Small intestine (tissue), 7 donors: ENCODE data around the gene PELI2. TPM values are rescaled to one million over a fixed set of nuclear protein-coding genes. Genes with fewer than 3 reads are reported as not detected.

Experiments used
- DNase-seq, 2 donors: peaks; one replicate each; pipeline versions ENCODE4 v3.0.0 to v3.0.0-alpha.2; 2013
- FAIRE-seq: peaks from 2 replicates; lab custom pipeline; 2012; peaks lifted over from hg19 to GRCh38; lab: Jason Lieb, UNC
- H3K27ac ChIP-seq, 3 donors: one replicate each; pipeline ENCODE4 v1.5.1; 2013; ENCODE audit warnings: low read length in 2 of 3, mild to moderate bottlenecking in 2 of 3, control low read depth in 1 of 3, inconsistent platforms in 1 of 3, low read depth in 1 of 3, moderate library complexity in 1 of 3
- H3K27me3 ChIP-seq, 3 donors: one replicate each; pipeline ENCODE4 v1.6.1; 2013; ENCODE audit warnings: low read length in 3 of 3, inconsistent platforms in 1 of 3; ENCODE audit not compliant: control insufficient read depth in 3 of 3, insufficient read depth in 3 of 3
- H3K36me3 ChIP-seq, 3 donors: one replicate each; pipeline ENCODE4 v1.6.1; 2013; ENCODE audit warnings: low read length in 3 of 3, inconsistent platforms in 1 of 3, low read depth in 1 of 3, mild to moderate bottlenecking in 1 of 3, moderate library complexity in 1 of 3; ENCODE audit not compliant: control insufficient read depth in 3 of 3, insufficient read depth in 2 of 3
- H3K4me1 ChIP-seq, 3 donors: one replicate each; pipeline ENCODE4 v1.6.1; 2013; ENCODE audit warnings: low read length in 2 of 3, inconsistent platforms in 1 of 3, low read depth in 1 of 3, mild to moderate bottlenecking in 1 of 3, moderate library complexity in 1 of 3; ENCODE audit not compliant: control insufficient read depth in 3 of 3, insufficient read depth in 2 of 3
- H3K4me3 ChIP-seq, 3 donors: one replicate each; pipeline ENCODE4 v1.5.1; 2013; ENCODE audit warnings: low read length in 3 of 3, control low read depth in 1 of 3, inconsistent platforms in 1 of 3, low read depth in 1 of 3, mild to moderate bottlenecking in 1 of 3, moderate library complexity in 1 of 3
- H3K9me3 ChIP-seq, 2 donors: one replicate each; pipeline ENCODE4 v1.6.1; 2013; ENCODE audit warnings: low read depth in 1 of 2, low read length in 1 of 2; ENCODE audit not compliant: control insufficient read depth in 2 of 2, insufficient read depth in 1 of 2
- WGBS, 3 donors: extraction: QIAGEN DNeasy Blood & Tissue Kit; methylation state at CpG; one replicate each; pipeline ENCODE4 v1.1.7; 2013; 5-methylcytosine and 5-hydroxymethylcytosine counted together
- polyA plus RNA-seq, 4 donors: library from polyadenylated mRNA; stranded (reverse) in 3 of 4; unstranded in 1 of 4; fragments of 200-250 nt in 3 of 4; fragments of 120-200 nt in 1 of 4; gene quantifications; one replicate each; pipeline versions ENCODE4 v1.2.1 to v1.2.3, GENCODE V29; 2013
- donor health status: healthy with polysubstance abuse.
- donor health status: control.
- donor health status: control.
- donor health status: Bipolar disorder and iron deficiency.
- donor health status: healthy.

The PELI2 gene
- polyA plus RNA-seq, 4 donors = 4.4 to 19.5 (median 8.9) TPM

GRCh38 chr14:56172074-56172473 is 53.9 kb downstream of the PELI2 start:
- H3K36me3 ChIP-seq = peaks cover 0 to 5% (median 0%) of the 10 kb centered on the region in 3 donors
- 86 to 91% (median 90%) methylated on average over 3 of the region's 3 CpGs for WGBS, 3 donors
- no peaks in the 10 kb centered on the region for H3K9me3 ChIP-seq
- no peak for FAIRE-seq
- H3K4me1 ChIP-seq = peaks cover 9 to 26% (median 16%) of the 10 kb centered on the region in 3 donors
- peak overlapping the region in 2 of 3 donors; percentile 14 to 23 for H3K27ac ChIP-seq
- H3K27me3 ChIP-seq = no peaks in the 10 kb centered on the region
- no peak overlapping the region for H3K4me3 ChIP-seq
- no peak for DNase-seq

GRCh38 chr14:56172571-56172971 is 54.4 kb downstream of the PELI2 start:
- DNase-seq (peak; percentile 50 to 68), FAIRE-seq (no peak)
- Histone ChIP-seq H3K4me3 (no peak overlapping the region), H3K4me1 (peaks cover 9 to 26% (median 16%) of the 10 kb centered on the region in 3 donors), H3K36me3 (peaks cover 0 to 5% (median 0%) of the 10 kb centered on the region in 3 donors), H3K27me3 (no peaks in the 10 kb centered on the region), H3K9me3 (no peaks in the 10 kb centered on the region), H3K27ac (peak overlapping the region in 2 of 3 donors; percentile 22 to 23)
- WGBS, 3 donors = 21 to 29% (median 27%) methylated on average over 3 of the region's 3 CpGs

GRCh38 chr14:56173365-56173922 is 55.2 kb downstream of the PELI2 start:
- H3K4me1 ChIP-seq = peaks cover 9 to 26% (median 16%) of the 10 kb centered on the region in 3 donors
- no peak overlapping the region for H3K4me3 ChIP-seq
- no peaks in the 10 kb centered on the region for H3K27me3 ChIP-seq
- peaks cover 0 to 6% (median 0%) of the 10 kb centered on the region in 3 donors for H3K36me3 ChIP-seq
- no peak for FAIRE-seq
- no peak overlapping the region for H3K27ac ChIP-seq
- no peak for DNase-seq
- H3K9me3 ChIP-seq = no peaks in the 10 kb centered on the region
- WGBS, 3 donors = 83 to 87% (median 85%) methylated on average over 6 of the region's 6 CpGs

DNA sequence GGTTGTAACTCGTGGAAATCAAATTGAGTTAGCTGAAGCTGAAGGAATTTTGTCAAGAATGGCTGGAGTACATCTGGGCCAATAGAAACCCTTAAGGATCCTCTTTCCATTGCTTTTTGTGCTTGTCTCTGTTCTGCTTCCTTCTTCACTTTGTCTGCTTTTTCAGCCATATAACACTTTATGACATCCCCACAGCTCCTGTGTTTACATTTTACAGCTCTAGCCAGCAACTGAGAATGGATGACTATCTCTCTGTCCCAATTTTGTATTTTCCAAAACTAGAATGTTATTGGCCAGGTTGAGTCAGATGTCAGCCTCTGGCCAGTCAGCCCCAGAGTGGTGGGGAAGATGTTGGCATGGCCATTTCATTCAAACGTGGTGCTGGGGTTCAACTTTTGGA is 57.6 kb downstream of the PELI2 start:
- peak in 1 of 2 donors; percentile 21 for DNase-seq
- no peak overlapping the region for H3K4me3 ChIP-seq
- peaks cover 9 to 26% (median 16%) of the 10 kb centered on the region in 3 donors for H3K4me1 ChIP-seq
- no peaks in the 10 kb centered on the region for H3K27me3 ChIP-seq
- peaks cover 0 to 8% (median 0%) of the 10 kb centered on the region in 3 donors for H3K36me3 ChIP-seq
- no peak for FAIRE-seq
- H3K27ac ChIP-seq = no peak overlapping the region
- H3K9me3 ChIP-seq = no peaks in the 10 kb centered on the region
- 52 to 59% (median 53%) methylated on average over 2 of the region's 2 CpGs for WGBS, 3 donors

DNA sequence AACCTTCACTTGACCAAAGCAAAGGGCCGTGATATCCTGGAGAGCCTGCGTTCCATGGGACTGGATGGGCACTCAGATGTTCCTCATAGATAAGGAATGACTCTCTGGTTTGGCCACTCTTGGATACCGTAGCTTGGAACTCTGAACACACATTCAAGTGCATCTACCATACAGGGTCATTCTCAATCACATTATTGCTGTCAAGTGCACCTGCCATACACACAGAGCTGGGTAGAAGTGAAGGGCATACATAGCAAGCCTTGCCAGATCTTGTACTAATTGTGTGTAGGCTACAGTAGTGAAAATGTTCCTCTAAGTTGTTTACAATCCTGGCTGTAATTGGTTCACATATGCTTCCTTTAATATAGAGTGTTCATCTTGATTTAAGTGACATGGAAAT is 58.3 kb downstream of the PELI2 start:
- FAIRE-seq (no peak), DNase-seq (no peak)
- no peaks in the 10 kb centered on the region for H3K27me3 ChIP-seq
- H3K36me3 ChIP-seq = peaks cover 0 to 8% (median 0%) of the 10 kb centered on the region in 3 donors
- H3K9me3 ChIP-seq = no peaks in the 10 kb centered on the region
- peaks cover 9 to 21% (median 15%) of the 10 kb centered on the region in 3 donors for H3K4me1 ChIP-seq
- WGBS, 3 donors = 84 to 94% (median 87%) methylated on average over 3 of the region's 3 CpGs
- H3K4me3 ChIP-seq = no peak overlapping the region
- H3K27ac ChIP-seq = no peak overlapping the region

- no peak for FAIRE-seq
- Histone ChIP-seq H3K36me3 (peaks cover 0 to 8% (median 0%) of the 10 kb centered on the region in 3 donors), H3K27ac (no peak overlapping the region), H3K4me3 (no peak overlapping the region), H3K4me1 (peaks cover 7 to 16% (median 13%) of the 10 kb centered on the region in 3 donors), H3K9me3 (no peaks in the 10 kb centered on the region), H3K27me3 (no peaks in the 10 kb centered on the region)
- 84 to 96% (median 86%) methylated on average over 2 of the region's 2 CpGs for WGBS, 3 donors
- no peak for DNase-seq
These were observed 58.8 kb downstream of the PELI2 start for GRCh38 chr14:56177036-56177435.

GRCh38 chr14:56180754-56181542 is 62.7 kb downstream of the PELI2 start:
- Histone ChIP-seq H3K9me3 (peaks cover 0 to 1% of the 10 kb centered on the region in 2 donors), H3K27me3 (no peaks in the 10 kb centered on the region), H3K4me3 (no peak overlapping the region), H3K27ac (no peak overlapping the region), H3K4me1 (peaks cover 0 to 2% (median under 1%) of the 10 kb centered on the region in 3 donors), H3K36me3 (peaks cover 0 to 11% (median 0%) of the 10 kb centered on the region in 3 donors)
- DNase-seq = no peak
- WGBS, 3 donors = 72 to 78% (median 77%) methylated on average over 4 of the region's 4 CpGs
- no peak for FAIRE-seq

DNA sequence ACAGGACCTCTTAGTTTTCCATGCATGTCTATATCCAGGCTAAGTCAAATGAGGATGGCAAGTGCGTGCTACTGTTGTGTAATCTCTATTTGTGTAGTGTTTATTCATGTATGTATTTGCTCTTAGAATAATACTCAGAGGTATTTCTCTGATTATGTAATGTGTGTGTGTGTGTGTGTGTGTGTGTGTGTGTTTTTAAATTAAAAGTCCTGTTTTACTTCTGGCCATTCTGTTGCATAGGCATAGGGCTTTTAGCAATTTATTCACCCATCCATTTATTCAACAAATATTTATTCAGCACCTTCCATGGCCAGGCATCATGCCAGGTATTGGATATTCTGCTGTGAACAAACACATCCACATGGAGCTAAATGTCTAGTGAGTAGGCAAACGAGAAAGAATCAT is 63.5 kb downstream of the PELI2 start:
- WGBS, 3 donors = 64 to 79% (median 69%) methylated on average over 2 of the region's 2 CpGs
- Histone ChIP-seq H3K9me3 (peaks cover 0 to 4% of the 10 kb centered on the region in 2 donors), H3K36me3 (peaks cover 0 to 11% (median 0%) of the 10 kb centered on the region in 3 donors), H3K27me3 (no peaks in the 10 kb centered on the region), H3K4me3 (no peak overlapping the region), H3K27ac (no peak overlapping the region), H3K4me1 (peaks cover 0 to 2% (median 0%) of the 10 kb centered on the region in 3 donors)
- DNase-seq (peak in 1 of 2 donors; percentile 27), FAIRE-seq (no peak)
